MM.1S (cell line): ENCODE measurements around the gene TEX14.

Experiments
- DNase-seq: peaks from one replicate; pipeline ENCODE4 v3.0.0-alpha.2; 2015
- H2AFZ ChIP-seq: fragments of 300-600 bp; sonication (generic); 2 replicates; pipeline ENCODE4 v1.6.0; 2016; ENCODE audit warnings: antibody characterized with exemption, low read length
- H3F3A ChIP-seq: fragments of 300-600 bp; sonication (generic); 2 replicates; pipeline ENCODE4 v1.6.1; 2016; ENCODE audit warnings: mild to moderate bottlenecking, antibody characterized with exemption, low read length, moderate library complexity, mixed read lengths; ENCODE audit not compliant: insufficient read depth
- H3K27ac ChIP-seq: fragments of 300-600 bp; sonication (generic); 2 replicates; pipeline ENCODE4 v1.5.1; 2016; ENCODE audit warnings: mild to moderate bottlenecking, low read length
- H3K27me3 ChIP-seq: fragments of 300-600 bp; sonication (generic); replicated peaks from 2 replicates; pipeline ENCODE4 v1.6.0; 2016; ENCODE audit warnings: low read length; ENCODE audit not compliant: insufficient read depth
- H3K36me3 ChIP-seq: fragments of 300-600 bp; sonication (generic); replicated peaks from 2 replicates; pipeline ENCODE4 v1.6.1; 2016; ENCODE audit warnings: mild to moderate bottlenecking, low read length, mixed read lengths; ENCODE audit not compliant: insufficient read depth
- H3K4me1 ChIP-seq: fragments of 300-600 bp; sonication (generic); 2 replicates; pipeline ENCODE4 v1.6.1; 2016; ENCODE audit warnings: low read length, mixed read lengths
- H3K4me2 ChIP-seq: fragments of 300-600 bp; sonication (generic); 2 replicates; pipeline ENCODE4 v1.6.0; 2016; ENCODE audit warnings: low read depth, low read length
- H3K4me3 ChIP-seq: fragments of 300-600 bp; sonication (generic); 2 replicates; pipeline ENCODE4 v1.5.1; 2016; ENCODE audit warnings: low read length, mixed read lengths
- H3K79me2 ChIP-seq: fragments of 300-600 bp; sonication (generic); 2 replicates; pipeline ENCODE4 v1.6.1; 2016; ENCODE audit warnings: mixed run types, low read length, mixed read lengths
- H3K9ac ChIP-seq: fragments of 300-600 bp; sonication (generic); 2 replicates; pipeline ENCODE4 v1.6.1; 2016; ENCODE audit warnings: low read length, mixed read lengths
- H3K9me2 ChIP-seq: fragments of 300-600 bp; sonication (generic); replicated peaks from 2 replicates; pipeline ENCODE4 v1.6.1; 2016; ENCODE audit warnings: mild to moderate bottlenecking, low read length, mixed read lengths; ENCODE audit not compliant: insufficient read depth
- H3K9me3 ChIP-seq: fragments of 300-600 bp; sonication (generic); replicated peaks from 2 replicates; pipeline ENCODE4 v1.6.1; 2016; ENCODE audit warnings: mild to moderate bottlenecking, low read length, mixed read lengths; ENCODE audit not compliant: insufficient read depth
- H4K20me1 ChIP-seq: fragments of 300-600 bp; sonication (generic); 2 replicates; pipeline ENCODE4 v1.6.1; 2016; ENCODE audit warnings: mild to moderate bottlenecking, low read length, moderate library complexity, mixed read lengths; ENCODE audit not compliant: insufficient read depth
- CTCF ChIP-seq: fragments of 300-600 bp; sonication (generic); IDR thresholded peaks from 2 replicates; pipeline ENCODE4 v1.5.1; 2016; ENCODE audit warnings: antibody characterized with exemption, low read length, mixed read lengths
- EZH2 ChIP-seq: fragments of 300-600 bp; sonication (generic); optimal IDR thresholded peaks from 2 replicates; pipeline ENCODE3; 2017; ENCODE audit warnings: low read depth, mild to moderate bottlenecking, antibody characterized with exemption, low read length, mixed read lengths
- EZH2phosphoT487 ChIP-seq: fragments of 300-600 bp; sonication (generic); IDR thresholded peaks from 2 replicates; pipeline ENCODE4 v1.6.1; 2018; ENCODE audit warnings: antibody characterized with exemption, low read length

TEX14 gene

GRCh38 chr17:58535431-58535830, 156.4 kb downstream of the TEX14 start:
- Histone ChIP-seq H3K4me2 (no peak overlapping the region), H3F3A (no peaks in the 10 kb centered on the region), H3K79me2 (no peaks in the 10 kb centered on the region), H4K20me1 (no peaks in the 10 kb centered on the region), H3K9me2 (no peaks in the 10 kb centered on the region), H3K36me3 (no peaks in the 10 kb centered on the region), H2AFZ (no peak overlapping the region), H3K27me3 (peaks cover 22% of the 10 kb centered on the region), H3K9ac (no peak overlapping the region), H3K4me1 (no peaks in the 10 kb centered on the region), H3K9me3 (no peaks in the 10 kb centered on the region), H3K27ac (no peak overlapping the region), H3K4me3 (no peak overlapping the region)
- DNase-seq, result no peak
- no peak for TF ChIP-seq EZH2phosphoT487
- TF ChIP-seq EZH2, result no peak
- no peak for TF ChIP-seq CTCF

- Histone ChIP-seq H3F3A (no peaks in the 10 kb centered on the region), H3K79me2 (no peaks in the 10 kb centered on the region), H3K4me2 (no peak overlapping the region), H3K9me3 (no peaks in the 10 kb centered on the region), H2AFZ (no peak overlapping the region), H3K36me3 (no peaks in the 10 kb centered on the region), H3K27me3 (peaks cover 26% of the 10 kb centered on the region), H3K9me2 (no peaks in the 10 kb centered on the region), H3K4me3 (no peak overlapping the region), H3K4me1 (no peaks in the 10 kb centered on the region), H4K20me1 (no peaks in the 10 kb centered on the region), H3K9ac (no peak overlapping the region), H3K27ac (no peak overlapping the region)
- no peak for TF ChIP-seq CTCF
- no peak for TF ChIP-seq EZH2phosphoT487
- no peak for TF ChIP-seq EZH2
- no peak for DNase-seq
Measured at GRCh38 chr17:58534901-58535421, 156.9 kb downstream of the TEX14 start.

- no peak overlapping the region for H3K4me2 ChIP-seq
- no peaks in the 10 kb centered on the region for H3K9me2 ChIP-seq
- no peaks in the 10 kb centered on the region for H3F3A ChIP-seq
- H3K79me2 ChIP-seq, result no peaks in the 10 kb centered on the region
- no peak overlapping the region for H2AFZ ChIP-seq
- H3K4me3 ChIP-seq, result no peak overlapping the region
- no peaks in the 10 kb centered on the region for H3K4me1 ChIP-seq
- DNase-seq, result no peak
- H3K27me3 ChIP-seq, result peaks cover 30% of the 10 kb centered on the region
- H3K9me3 ChIP-seq, result no peaks in the 10 kb centered on the region
- TF ChIP-seq EZH2phosphoT487 (no peak), CTCF (no peak), EZH2 (no peak)
- no peak overlapping the region for H3K9ac ChIP-seq
- no peak overlapping the region for H3K27ac ChIP-seq
- no peaks in the 10 kb centered on the region for H4K20me1 ChIP-seq
- H3K36me3 ChIP-seq, result no peaks in the 10 kb centered on the region
Measured at GRCh38 chr17:58534331-58534730, 157.5 kb downstream of the TEX14 start.
